Adrenal gland (tissue), 5 donors: ENCODE data around the gene PLD5.

Source experiments
- POLR2A ChIP-seq, 2 donors: fragments of 450-650 bp; IDR thresholded peaks; one replicate each; pipeline ENCODE4 v1.6.1; 2017; ENCODE audit warnings: antibody characterized with exemption in 2 of 2, mild to moderate bottlenecking in 2 of 2, moderate library complexity in 1 of 2
- TF ChIP-seq, protein P1 (sequence below), 6 experiments: fragments of 450-650 bp in 4 of 6; fragments of 200-600 bp in 2 of 6; sonication (generic) in 1 of 6; IDR thresholded peaks; 1 replicate in 5 of 6; 2 replicates in 1 of 6; pipeline versions ENCODE4 v1.5.1 to v1.8.0; 2016 to 2021; ENCODE audit warnings: antibody characterized with exemption in 6 of 6, mild to moderate bottlenecking in 2 of 6, moderate library complexity in 1 of 6
- donor health status: DM: no; HTN: no; CAD: no.

DNA sequence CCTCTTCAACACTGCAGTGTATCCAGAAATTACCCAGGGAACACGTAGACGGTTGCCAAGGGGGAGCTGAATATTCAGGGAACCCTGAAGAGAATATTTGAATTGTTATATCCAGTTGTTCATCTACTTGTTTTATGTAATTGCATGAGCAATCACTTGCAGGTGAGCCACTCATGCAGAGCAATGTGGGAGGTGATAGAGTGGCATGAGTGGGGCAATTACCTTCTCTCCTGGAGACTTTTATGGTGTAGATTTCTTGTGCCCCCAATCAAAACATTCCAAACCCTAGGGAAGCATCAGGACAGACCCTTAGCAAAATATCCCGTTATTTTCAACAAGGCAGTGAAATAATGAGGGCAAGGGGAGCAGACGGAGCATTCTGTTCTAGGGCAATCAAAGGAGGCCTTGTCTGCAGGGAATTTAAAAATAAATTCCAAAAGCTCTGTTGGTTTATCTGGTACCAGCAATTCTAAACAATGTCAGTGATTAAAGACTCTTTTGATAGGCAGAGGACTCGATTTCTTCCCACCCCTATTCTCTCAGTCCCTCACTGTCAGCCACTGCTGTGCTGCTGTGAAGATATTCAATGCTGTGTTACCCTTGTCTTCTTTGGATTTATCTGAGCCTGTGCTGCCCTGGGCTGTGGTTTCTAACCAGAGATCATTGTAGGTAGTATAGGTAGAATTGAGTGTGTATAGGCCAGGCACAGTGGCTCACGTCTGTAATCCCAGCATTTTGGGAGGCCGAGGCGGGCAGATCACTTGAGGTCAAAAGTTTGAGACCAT, 345.4 kb downstream of the PLD5 start:
- TF ChIP-seq, protein P1, sequence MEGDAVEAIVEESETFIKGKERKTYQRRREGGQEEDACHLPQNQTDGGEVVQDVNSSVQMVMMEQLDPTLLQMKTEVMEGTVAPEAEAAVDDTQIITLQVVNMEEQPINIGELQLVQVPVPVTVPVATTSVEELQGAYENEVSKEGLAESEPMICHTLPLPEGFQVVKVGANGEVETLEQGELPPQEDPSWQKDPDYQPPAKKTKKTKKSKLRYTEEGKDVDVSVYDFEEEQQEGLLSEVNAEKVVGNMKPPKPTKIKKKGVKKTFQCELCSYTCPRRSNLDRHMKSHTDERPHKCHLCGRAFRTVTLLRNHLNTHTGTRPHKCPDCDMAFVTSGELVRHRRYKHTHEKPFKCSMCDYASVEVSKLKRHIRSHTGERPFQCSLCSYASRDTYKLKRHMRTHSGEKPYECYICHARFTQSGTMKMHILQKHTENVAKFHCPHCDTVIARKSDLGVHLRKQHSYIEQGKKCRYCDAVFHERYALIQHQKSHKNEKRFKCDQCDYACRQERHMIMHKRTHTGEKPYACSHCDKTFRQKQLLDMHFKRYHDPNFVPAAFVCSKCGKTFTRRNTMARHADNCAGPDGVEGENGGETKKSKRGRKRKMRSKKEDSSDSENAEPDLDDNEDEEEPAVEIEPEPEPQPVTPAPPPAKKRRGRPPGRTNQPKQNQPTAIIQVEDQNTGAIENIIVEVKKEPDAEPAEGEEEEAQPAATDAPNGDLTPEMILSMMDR (IDR thresholded peaks at IDR 0.05), result no peak
- TF ChIP-seq POLR2A (IDR thresholded peaks at IDR 0.05), result no peak
